K562 (cell line): Measurements from ENCODE around the gene SMCO1. TPM values are rescaled to one million over a fixed set of nuclear protein-coding genes. Genes with fewer than 3 reads are reported as not detected.
A peak's percentile ranks its signal among the peaks of the same experiment; 100 is the strongest.
"Not testable (repeated sequence)": the region's sequence is repeated elsewhere in the genome, so short reads cannot be mapped to it uniquely, and the experiment has no call there.

Experiments
- ATAC-seq: fragments of 200-7000 bp; cut with Tn5 transposase; 3 replicates; pipeline ENCODE4 v1.9.1; 2020; ENCODE audit warnings: moderate library complexity
- BruUV-seq: library from RNA; stranded (reverse); fragments of 400-500 nt; replicated peaks from 2 replicates; lab custom pipeline; 2021; lab: Mats Ljungman, UMichigan
- CTCF ChIA-PET: fragments of 300-600 bp; formaldehyde crosslinking; extraction: SDS; loops from one replicate; lab custom pipeline; 2021; ENCODE audit warnings: low intra/inter-chr PET ratio; lab: Yijun Ruan, JAX
- POLR2A ChIA-PET: fragments of 300-600, 350-650 bp; sonication (Branson Sonifier 250); formaldehyde crosslinking; extraction: SDS; loops from one replicate; lab custom pipeline; 2021; ENCODE audit warnings: antibody characterized with exemption, inconsistent platforms; lab: Yijun Ruan, JAX
- DNase-seq, 4 experiments: peaks; one replicate each; pipeline versions ENCODE4 v3.0.0 to v3.0.0-alpha.2; 2011 to 2018; ENCODE audit warnings: low spot score in 3 of 4, mixed read lengths in 3 of 4; ENCODE audit errors: extremely low read depth in 1 of 4
- FAIRE-seq: peaks from 2 replicates; lab custom pipeline; 2011; peaks lifted over from hg19 to GRCh38; lab: Jason Lieb, UNC
- H2AFZ ChIP-seq: 2 replicates; pipeline ENCODE4 v1.6.0; 2011; ENCODE audit warnings: low read depth, low read length, control low read depth, inconsistent platforms
- H3K27ac ChIP-seq: fragments of 200-600 bp; 3 replicates; pipeline ENCODE4 v1.8.0; 2011; ENCODE audit warnings: low read depth, mild to moderate bottlenecking, control low read depth, inconsistent platforms, low read length, moderate library complexity, mixed read lengths; ENCODE audit errors: extremely low read depth
- H3K27me3 ChIP-seq, 2 experiments: fragments of 300-600 bp in 1 of 2; 2 replicates in 1 of 2; 3 replicates in 1 of 2; pipeline versions ENCODE4 v1.6.0 to v1.8.0; 2011; ENCODE audit warnings: inconsistent platforms in 2 of 2, low read length in 2 of 2, mild to moderate bottlenecking in 1 of 2, mixed read lengths in 1 of 2, moderate library complexity in 1 of 2; ENCODE audit not compliant: control insufficient read depth in 2 of 2, insufficient read depth in 2 of 2
- H3K36me3 ChIP-seq: fragments of 300-600 bp; 3 replicates; pipeline ENCODE4 v1.8.0; 2011; ENCODE audit warnings: mild to moderate bottlenecking, low read length, inconsistent platforms; ENCODE audit not compliant: control insufficient read depth, insufficient read depth
- H3K4me1 ChIP-seq, 2 experiments: fragments of 200-600 bp in 1 of 2; replicated peaks in 1 of 2; 2 replicates in 1 of 2; 3 replicates in 1 of 2; pipeline versions ENCODE4 v1.5.1 to v1.8.0; 2011; ENCODE audit warnings: inconsistent platforms in 2 of 2, low read length in 2 of 2, mild to moderate bottlenecking in 1 of 2, mixed read lengths in 1 of 2, moderate library complexity in 1 of 2; ENCODE audit not compliant: control insufficient read depth in 2 of 2, insufficient read depth in 2 of 2
- H3K4me2 ChIP-seq: 2 replicates; pipeline ENCODE4 v1.6.1; 2011; ENCODE audit warnings: low read length, control low read depth, inconsistent platforms, mixed read lengths; ENCODE audit not compliant: insufficient read depth
- H3K4me3 ChIP-seq: fragments of 200-600 bp; sonication (generic), shearing (Covaris generic); 2 replicates; pipeline ENCODE4 v1.5.1; 2016; ENCODE audit warnings: control low read depth, inconsistent platforms
- H3K79me2 ChIP-seq: fragments of 200-600 bp; 3 replicates; pipeline ENCODE4 v1.8.0; 2011; ENCODE audit warnings: low read length, inconsistent platforms; ENCODE audit not compliant: control insufficient read depth, insufficient read depth
- H3K9ac ChIP-seq, 2 experiments: 2 replicates each; pipeline versions ENCODE4 v1.6.0 to v1.6.1; 2011; ENCODE audit warnings: low read depth in 2 of 2, low read length in 2 of 2, control low read depth in 1 of 2, inconsistent platforms in 1 of 2, mild to moderate bottlenecking in 1 of 2, mixed read lengths in 1 of 2; ENCODE audit not compliant: insufficient read depth in 1 of 2
- H3K9me1 ChIP-seq: one replicate; pipeline ENCODE4 v1.6.0; 2011; ENCODE audit warnings: inconsistent platforms, mild to moderate bottlenecking, low read length, moderate library complexity; ENCODE audit not compliant: control insufficient read depth, insufficient read depth
- H3K9me3 ChIP-seq: replicated peaks from 2 replicates; pipeline ENCODE4 v1.5.1; 2011; ENCODE audit warnings: low read depth, low read length, inconsistent platforms; ENCODE audit not compliant: control insufficient read depth, insufficient read depth
- H4K20me1 ChIP-seq: replicated peaks from 2 replicates; pipeline ENCODE4 v1.6.1; 2011; ENCODE audit warnings: low read length, inconsistent platforms, mixed read lengths; ENCODE audit not compliant: control insufficient read depth, insufficient read depth
- CBX3 ChIP-seq, 2 experiments: IDR thresholded peaks; 1 replicate in 1 of 2; 2 replicates in 1 of 2; pipeline ENCODE4 v1.6.1; 2012; ENCODE audit warnings: inconsistent platforms in 2 of 2, low read length in 2 of 2, borderline replicate concordance in 1 of 2, control low read depth in 1 of 2
- CREB3L1 ChIP-seq: fragments of 450-650 bp; IDR thresholded peaks from 2 replicates; pipeline ENCODE4 v1.6.1; 2014; ENCODE audit warnings: low read depth, mild to moderate bottlenecking, moderate library complexity, borderline replicate concordance
- FOXA3 ChIP-seq, 2 experiments: fragments of 450-650 bp in 1 of 2; sonication (generic) in 1 of 2; formaldehyde crosslinking; IDR thresholded peaks in 1 of 2; conservative IDR thresholded peaks in 1 of 2; 2 replicates each; pipeline versions ENCODE4 v1.4.0 to v1.8.0; 2020 to 2022; ENCODE audit warnings: mild to moderate bottlenecking in 2 of 2, missing genetic modification reagents in 1 of 2
- TRIM28 ChIP-seq: fragments of 450-650 bp; IDR thresholded peaks from 2 replicates; pipeline ENCODE4 v1.6.1; 2017
- ZFP91 ChIP-seq: sonication (generic); formaldehyde crosslinking; IDR thresholded peaks from 2 replicates; pipeline ENCODE4 v1.8.0; 2022; ENCODE audit warnings: mild to moderate bottlenecking, missing genetic modification reagents
- ZNF280A ChIP-seq: fragments of 450-650 bp; IDR thresholded peaks from 2 replicates; pipeline ENCODE4 v1.6.1; 2018; ENCODE audit warnings: mild to moderate bottlenecking, low read depth; ENCODE audit not compliant: partially characterized antibody
- ZNF431 ChIP-seq: sonication (generic); formaldehyde crosslinking; IDR thresholded peaks from 2 replicates; pipeline ENCODE4 v1.8.0; 2022; ENCODE audit warnings: mild to moderate bottlenecking, missing genetic modification reagents
- WGBS: fragments of 100-300 bp; shearing (Covaris generic); methylation state at CpG from one replicate; pipeline ENCODE4 v1.1.6; 2016; ENCODE audit warnings: low coverage, mixed read lengths; ENCODE audit not compliant: insufficient coverage; ENCODE audit errors: missing lambda C conversion rate; 5-methylcytosine and 5-hydroxymethylcytosine counted together
- in situ Hi-C: fragments of 300-500 bp; cut with MboI; formaldehyde crosslinking; loops from 4 replicates; pipeline ENCODE4 v1.15.0; 2018; ENCODE audit warnings: inconsistent platforms, mixed read lengths
- intact Hi-C: fragments of 100-400 bp; cut with micrococcal nuclease; formaldehyde crosslinking; loops from 2 replicates; pipeline ENCODE4 v1.14.2; 2022
- polyA plus RNA-seq, 8 experiments: library from polyadenylated mRNA; depleted of rRNA in 4 of 8; stranded (reverse) in 5 of 8; unstranded in 3 of 8; fragments of >200 nt; fragmentation: Nextera tagmentation in 2 of 8; fragmentation: Illumina TruSeq in 1 of 8; extraction: Ambion mirVana in 2 of 8; extraction: Trizol in 1 of 8; gene quantifications; 2 replicates each; pipeline versions ENCODE4 v1.2.1 to v1.2.3, GENCODE V29; 2011 to 2014; ENCODE audit warnings: inconsistent platforms in 1 of 8, missing spikeins in 1 of 8
- total RNA-seq, 7 experiments: library from RNA; depleted of rRNA in 6 of 7; stranded (reverse); fragments of >200 nt in 6 of 7; fragmentation: Illumina TruSeq in 2 of 7; extraction: Trizol in 2 of 7; gene quantifications; 2 replicates each; pipeline versions ENCODE4 v1.2.1 to v1.2.3, GENCODE V29; 2011 to 2021; ENCODE audit warnings: low replicate concordance in 1 of 7

SMCO1 gene
- total and polyA plus RNA-seq, 9 of the 15 experiments (the other 6 are each of a cell fraction or from before 2014, with no cell fraction given) = 0.05 to 0.35 (median 0.12) TPM; not detected in 5

- TF ChIP-seq CREB3L1 (no peak), ZFP91 (CRISPR knock-in tag) (no peak), FOXA3 (CRISPR knock-in tag; conservative IDR thresholded peaks at IDR 0.05 in 1 of 2, IDR thresholded peaks at IDR 0.05 in 1 of 2) (no peak)
Observed at GRCh38 chr3:196552253-196552652, 37.1 kb upstream of the SMCO1 start (continued).

- intact Hi-C loops, BruUV-seq, CTCF ChIA-PET, H3K4me1 ChIP-seq, H3K4me2 ChIP-seq, POLR2A ChIA-PET, in situ Hi-C loops, FAIRE-seq, H2AFZ ChIP-seq, ATAC-seq, H4K20me1 ChIP-seq, H3K79me2 ChIP-seq, H3K36me3 ChIP-seq, H3K27me3 ChIP-seq, H3K4me3 ChIP-seq, H3K9me3 ChIP-seq, H3K9me1 ChIP-seq, H3K9ac ChIP-seq: not testable (repeated sequence)
- WGBS = 47% methylated on average over 3 of the region's 3 CpGs
- TF ChIP-seq ZNF431 (CRISPR knock-in tag) (peak; percentile 98), TRIM28 (0 out of 2 replicates have a peak, but pooled peaks have one; percentile 25), ZNF280A (peak; percentile 55), CBX3 (IDR thresholded peaks at IDR 0.05; ENCODE audit: borderline replicate concordance in 1 of 2, low read length in 2 of 2) (peak in 1 of 2 experiments; percentile 39; a peak in 1 of 3 replicates)
- TF ChIP-seq, all 486 proteins: peak for 4; not testable (repeated sequence) for 482
- not testable (repeated sequence) for DNase-seq, H3K27ac ChIP-seq
Observed at GRCh38 chr3:196550172-196550571, 35.0 kb upstream of the SMCO1 start.
